ENCODE results near the gene HSPA14. TPM values are rescaled to one million over a fixed set of nuclear protein-coding genes. Genes with fewer than 3 reads are reported as not detected.
"Not testable (repeated sequence)": the region's sequence is repeated elsewhere in the genome, so short reads cannot be mapped to it uniquely, and the experiment has no call there.

The HSPA14 gene
- total RNA-seq, 2 donors from 2014 or later, result 17.1 to 24.9 TPM

GRCh38 chr10:14860791-14861190, 22.7 kb downstream of the HSPA14 start:
- Mint-ChIP-seq H3K27me3 (ENCODE audit: insufficient read depth) (no peaks in the 10 kb centered on the region), H3K9me3 (no peaks in the 10 kb centered on the region), H3K36me3 (ENCODE audit: low read depth) (peaks cover 35% of the 10 kb centered on the region), H3K4me1 (peaks cover 11% of the 10 kb centered on the region), H3K4me3 (no peak overlapping the region), H3K27ac (no peak overlapping the region)
- H3K4me1 ChIP-seq (ENCODE audit: control insufficient read depth, insufficient read depth, low read length), result peaks cover 5% of the 10 kb centered on the region
- WGBS, 2 experiments (ENCODE audit: insufficient coverage in 1 of 2, insufficient read length in 1 of 2), result 88 to 95% methylated on average over 1 of the region's 1 CpG
- H3K9ac ChIP-seq (ENCODE audit: extremely low read depth, low read length, poor library complexity, severe bottlenecking), result no peak overlapping the region
- TF ChIP-seq CTCF (conservative IDR thresholded peaks at IDR 0.05), result no peak
- no peak overlapping the region for H3K4me3 ChIP-seq (ENCODE audit: low read length)
- no peak overlapping the region for H3K27ac ChIP-seq (ENCODE audit: low read depth, low read length)
- H3K27me3 ChIP-seq (ENCODE audit: control insufficient read depth, insufficient read depth, low read length, poor library complexity, severe bottlenecking), result no peaks in the 10 kb centered on the region
- peaks cover 28% of the 10 kb centered on the region for H3K36me3 ChIP-seq (ENCODE audit: control insufficient read depth, insufficient read depth, low read length)
- DNase-seq, result no peak
- H3K9me3 ChIP-seq (ENCODE audit: control insufficient read depth, low read length), result no peaks in the 10 kb centered on the region

- not testable (repeated sequence) for H3K9ac ChIP-seq (ENCODE audit: extremely low read depth, low read length, poor library complexity, severe bottlenecking); H3K27ac ChIP-seq (ENCODE audit: low read depth, low read length); H3K4me1 ChIP-seq (ENCODE audit: control insufficient read depth, insufficient read depth, low read length); H3K27ac Mint-ChIP-seq; H3K9me3 ChIP-seq (ENCODE audit: control insufficient read depth, low read length); H3K4me3 ChIP-seq (ENCODE audit: low read length); H3K9me3 Mint-ChIP-seq; H3K27me3 ChIP-seq (ENCODE audit: control insufficient read depth, insufficient read depth, low read length, poor library complexity, severe bottlenecking); H3K4me3 Mint-ChIP-seq; DNase-seq; H3K27me3 Mint-ChIP-seq (ENCODE audit: insufficient read depth); H3K4me1 Mint-ChIP-seq
- 93 to 100% methylated on average over 3 to 5 of the region's 6 CpGs for WGBS, 2 experiments (ENCODE audit: insufficient coverage in 1 of 2, insufficient read length in 1 of 2)
- peaks cover 45% of the 10 kb centered on the region for H3K36me3 ChIP-seq (ENCODE audit: control insufficient read depth, insufficient read depth, low read length)
- peaks cover 52% of the 10 kb centered on the region for H3K36me3 Mint-ChIP-seq (ENCODE audit: low read depth)
Observed at GRCh38 chr10:14864466-14864865, 26.4 kb downstream of the HSPA14 start.

GRCh38 chr10:14864871-14865270, 26.8 kb downstream of the HSPA14 start:
- not testable (repeated sequence) for H3K9ac ChIP-seq (ENCODE audit: extremely low read depth, low read length, poor library complexity, severe bottlenecking); H3K4me1 Mint-ChIP-seq; H3K4me1 ChIP-seq (ENCODE audit: control insufficient read depth, insufficient read depth, low read length); H3K27ac ChIP-seq (ENCODE audit: low read depth, low read length); H3K27me3 Mint-ChIP-seq (ENCODE audit: insufficient read depth); H3K9me3 Mint-ChIP-seq; H3K4me3 Mint-ChIP-seq; DNase-seq; H3K9me3 ChIP-seq (ENCODE audit: control insufficient read depth, low read length); H3K27me3 ChIP-seq (ENCODE audit: control insufficient read depth, insufficient read depth, low read length, poor library complexity, severe bottlenecking); H3K4me3 ChIP-seq (ENCODE audit: low read length); H3K27ac Mint-ChIP-seq
- 100% methylated on average over 1 of the region's 3 CpGs for WGBS, 2 experiments (ENCODE audit: insufficient coverage in 1 of 2, insufficient read length in 1 of 2)
- H3K36me3 ChIP-seq (ENCODE audit: control insufficient read depth, insufficient read depth, low read length), result peaks cover 45% of the 10 kb centered on the region
- H3K36me3 Mint-ChIP-seq (ENCODE audit: low read depth), result peaks cover 55% of the 10 kb centered on the region

- 94% methylated on average over 2 of the region's 2 CpGs; no CpG with 5 or more reads in 1 of the 2 experiments for WGBS, 2 experiments (ENCODE audit: insufficient coverage in 1 of 2, insufficient read length in 1 of 2)
- H3K36me3 Mint-ChIP-seq (ENCODE audit: low read depth), result peaks cover 15% of the 10 kb centered on the region
- no peak for TF ChIP-seq CTCF (conservative IDR thresholded peaks at IDR 0.05)
- Histone ChIP-seq H3K4me3 (ENCODE audit: low read length) (no peak overlapping the region), H3K27ac (ENCODE audit: low read depth, low read length) (no peak overlapping the region), H3K27me3 (ENCODE audit: control insufficient read depth, insufficient read depth, low read length, poor library complexity, severe bottlenecking) (no peaks in the 10 kb centered on the region), H3K9me3 (ENCODE audit: control insufficient read depth, low read length) (no peaks in the 10 kb centered on the region), H3K36me3 (ENCODE audit: control insufficient read depth, insufficient read depth, low read length) (peaks cover 33% of the 10 kb centered on the region), H3K4me1 (ENCODE audit: control insufficient read depth, insufficient read depth, low read length) (no peaks in the 10 kb centered on the region), H3K9ac (ENCODE audit: extremely low read depth, low read length, poor library complexity, severe bottlenecking) (no peak overlapping the region)
- H3K4me3 Mint-ChIP-seq, result no peak overlapping the region
- no peak overlapping the region for H3K27ac Mint-ChIP-seq
- peaks cover 11% of the 10 kb centered on the region for H3K4me1 Mint-ChIP-seq
- H3K9me3 Mint-ChIP-seq, result no peaks in the 10 kb centered on the region
- no peak for DNase-seq
- H3K27me3 Mint-ChIP-seq (ENCODE audit: insufficient read depth), result no peaks in the 10 kb centered on the region
Observed at GRCh38 chr10:14873090-14873760, 35.1 kb downstream of the HSPA14 start.
